HepG2 (cell line): ENCODE measurements around the gene SLN. TPM values are rescaled to one million over a fixed set of nuclear protein-coding genes. Genes with fewer than 3 reads are reported as not detected.

Source experiments
- ATAC-seq: fragments of 200-7000 bp; cut with Tn5 transposase; 3 replicates; pipeline ENCODE4 v1.9.1; 2020; ENCODE audit warnings: mild to moderate bottlenecking, moderate library complexity
- Bru-seq: library from RNA; stranded (reverse); fragments of 400-500 nt; gene quantifications from one replicate; lab custom pipeline; 2021; lab: Mats Ljungman, UMichigan
- BruChase-seq, 2 experiments: library from RNA; stranded (reverse); fragments of 400-500 nt; gene quantifications; one replicate each; lab custom pipeline; 2021; lab: Mats Ljungman, UMichigan
- BruUV-seq: library from RNA; stranded (reverse); fragments of 400-500 nt; replicated peaks from 2 replicates; lab custom pipeline; 2021; lab: Mats Ljungman, UMichigan
- CTCF ChIA-PET: fragments of 300-600 bp; formaldehyde crosslinking; extraction: SDS; loops from one replicate; lab custom pipeline; 2021; ENCODE audit warnings: low total read pairs, inconsistent platforms, low intra/inter-chr PET ratio; lab: Yijun Ruan, JAX
- POLR2A ChIA-PET: fragments of 350-600 bp; sonication (Branson Sonifier 250); formaldehyde crosslinking; loops from one replicate; lab custom pipeline; 2020; ENCODE audit warnings: antibody characterized with exemption, inconsistent platforms; lab: Yijun Ruan, JAX
- DNase-seq: peaks from one replicate; pipeline ENCODE4 v3.0.0-alpha.2; 2015; ENCODE audit warnings: low spot score
- FAIRE-seq: peaks from 3 replicates; lab custom pipeline; 2011; peaks lifted over from hg19 to GRCh38; lab: Jason Lieb, UNC
- H2AFZ ChIP-seq: one replicate; pipeline ENCODE4 v1.6.1; 2011; ENCODE audit warnings: low read length, inconsistent platforms
- H3K27ac ChIP-seq: fragments of 300-600 bp; 3 replicates; pipeline ENCODE4 v1.8.0; 2011; ENCODE audit warnings: mixed run types, mild to moderate bottlenecking, mixed read lengths, low read length, inconsistent platforms; ENCODE audit not compliant: insufficient read depth; ENCODE audit errors: extremely low read length
- H3K27me3 ChIP-seq, 2 experiments: fragments of 200-600 bp in 1 of 2; 2 replicates in 1 of 2; 3 replicates in 1 of 2; pipeline versions ENCODE4 v1.6.0 to v1.8.0; 2011; ENCODE audit warnings: low read length in 2 of 2, mild to moderate bottlenecking in 2 of 2, moderate library complexity in 2 of 2, inconsistent platforms in 1 of 2; ENCODE audit not compliant: insufficient read depth in 2 of 2, control insufficient read depth in 1 of 2
- H3K36me3 ChIP-seq, 2 experiments: fragments of 200-600 bp in 1 of 2; replicated peaks in 1 of 2; 2 replicates in 1 of 2; 3 replicates in 1 of 2; pipeline versions ENCODE4 v1.5.1 to v1.8.0; 2011; ENCODE audit warnings: low read length in 2 of 2, inconsistent platforms in 1 of 2; ENCODE audit not compliant: insufficient read depth in 2 of 2, control insufficient read depth in 1 of 2
- H3K4me1 ChIP-seq: 2 replicates; pipeline ENCODE4 v1.5.1; 2012; ENCODE audit warnings: low read length, inconsistent platforms; ENCODE audit not compliant: insufficient read depth
- H3K4me2 ChIP-seq: 2 replicates; pipeline ENCODE4 v1.6.0; 2011; ENCODE audit warnings: low read depth, low read length, inconsistent platforms
- H3K4me3 ChIP-seq, 3 experiments: fragments of 200-600 bp in 1 of 3; sonication (generic), shearing (Covaris generic) in 1 of 3; replicated peaks in 1 of 3; 2 replicates each; pipeline ENCODE4 v1.5.1; 2011 to 2016; ENCODE audit warnings: low read length in 3 of 3, inconsistent platforms in 2 of 3, low read depth in 2 of 3, mild to moderate bottlenecking in 2 of 3, control low read depth in 1 of 3, mixed read lengths in 1 of 3; ENCODE audit not compliant: insufficient read depth in 1 of 3
- H3K79me2 ChIP-seq: one replicate; pipeline ENCODE4 v1.6.1; 2011; ENCODE audit warnings: low read length, inconsistent platforms; ENCODE audit not compliant: insufficient read depth
- H3K9ac ChIP-seq: 2 replicates; pipeline ENCODE4 v1.6.0; 2011; ENCODE audit warnings: mild to moderate bottlenecking, low read depth, low read length, inconsistent platforms; ENCODE audit not compliant: insufficient read depth
- H3K9me3 ChIP-seq: 2 replicates; pipeline ENCODE4 v1.5.1; 2012; ENCODE audit warnings: mild to moderate bottlenecking, low read length
- H4K20me1 ChIP-seq: 2 replicates; pipeline ENCODE4 v1.6.0; 2011; ENCODE audit warnings: inconsistent platforms, mild to moderate bottlenecking, low read length, moderate library complexity; ENCODE audit not compliant: insufficient read depth
- ATAD3A ChIP-seq: sonication (generic); formaldehyde crosslinking; IDR thresholded peaks from 2 replicates; pipeline ENCODE4 v1.4.0; 2020; ENCODE audit warnings: missing genetic modification reagents
- TAF15 ChIP-seq: fragments of 200-400 bp; formaldehyde crosslinking; IDR thresholded peaks from one replicate; pipeline ENCODE4 v1.6.1; 2018; ENCODE audit warnings: mild to moderate bottlenecking, low read depth, low read length; ENCODE audit not compliant: poor library complexity, severe bottlenecking
- TFDP2 ChIP-seq: sonication (generic); formaldehyde crosslinking; IDR thresholded peaks from 2 replicates; pipeline ENCODE4 v1.4.0; 2020; ENCODE audit warnings: missing genetic modification reagents
- THYN1 ChIP-seq: sonication (generic); formaldehyde crosslinking; IDR thresholded peaks from 2 replicates; pipeline ENCODE4 v1.8.1; 2023; ENCODE audit warnings: low read depth, mild to moderate bottlenecking, moderate library complexity, missing genetic modification reagents, borderline replicate concordance
- ZNF432 ChIP-seq: sonication (generic); formaldehyde crosslinking; IDR thresholded peaks from 2 replicates; pipeline ENCODE4 v1.5.0; 2020; ENCODE audit warnings: missing genetic modification reagents, mild to moderate bottlenecking, borderline replicate concordance
- ZNF468 ChIP-seq: sonication (generic); formaldehyde crosslinking; IDR thresholded peaks from 2 replicates; pipeline ENCODE4 v1.8.0; 2022; ENCODE audit warnings: mild to moderate bottlenecking, moderate library complexity, missing genetic modification reagents
- ZNF678 ChIP-seq: sonication (generic); formaldehyde crosslinking; IDR thresholded peaks from 2 replicates; pipeline ENCODE4 v1.4.0; 2020; ENCODE audit warnings: mild to moderate bottlenecking, missing genetic modification reagents
- ZNF839 ChIP-seq: sonication (generic); formaldehyde crosslinking; IDR thresholded peaks from 2 replicates; pipeline ENCODE4 v1.4.0; 2020; ENCODE audit warnings: missing genetic modification reagents, mild to moderate bottlenecking, borderline replicate concordance
- ZUFSP ChIP-seq: sonication (generic); formaldehyde crosslinking; IDR thresholded peaks from 2 replicates; pipeline ENCODE4 v1.9.0; 2021; ENCODE audit warnings: missing genetic modification reagents, mild to moderate bottlenecking, borderline replicate concordance
- WGBS: methylation state at CpG from one replicate; pipeline ENCODE4 v1.1.6; 2017; ENCODE audit warnings: low lambda C conversion rate; 5-methylcytosine and 5-hydroxymethylcytosine counted together
- in situ Hi-C: cut with HindIII; loops from 2 replicates; pipeline ENCODE4 v1.10.0; 2017; ENCODE audit warnings: low pct_unique_long_range_greater_than_20kb; ENCODE audit not compliant: extremely low pct_ligation_motif_present
- intact Hi-C: fragments of 100-400 bp; cut with micrococcal nuclease; formaldehyde crosslinking; loops from one replicate; pipeline ENCODE4 v1.10.0; 2022; ENCODE audit not compliant: unreplicated experiment
- long read RNA-seq, 2 experiments: library from RNA in 1 of 2; library from polyadenylated mRNA in 1 of 2; stranded (forward) in 1 of 2; unstranded in 1 of 2; transcript quantifications; one replicate each; pipeline ENCODE4 v2.0.0, GENCODE V29; 2019 to 2022
- polyA minus RNA-seq, 3 experiments: library from RNA; depleted of rRNA, polyadenylated mRNA; stranded (reverse); fragments of >200 nt; gene quantifications; 2 replicates each; pipeline ENCODE4 v1.2.3, GENCODE V29; 2011; ENCODE audit warnings: low replicate concordance in 1 of 3
- polyA plus RNA-seq, 8 experiments: library from polyadenylated mRNA; depleted of rRNA in 3 of 8; stranded (reverse) in 7 of 8; unstranded in 1 of 8; fragments of >200 nt; fragmentation: Illumina TruSeq in 4 of 8; extraction: Trizol in 4 of 8; gene quantifications; 2 replicates each; pipeline versions ENCODE4 v1.2.1 to v1.2.3, GENCODE V29; 2011 to 2016; ENCODE audit warnings: low read depth in 4 of 8, missing spikeins in 1 of 8, mixed read lengths in 1 of 8; ENCODE audit not compliant: insufficient read depth in 1 of 8
- total RNA-seq, 5 experiments: library from RNA; depleted of rRNA; stranded (reverse); fragments of >200 nt; fragmentation: Illumina TruSeq; extraction: Trizol; gene quantifications; 2 replicates each; pipeline ENCODE4 v1.2.3, GENCODE V29; 2016; ENCODE audit warnings: low read depth in 1 of 5
- TF ChIP-seq, protein P1 (sequence below): sonication (generic); formaldehyde crosslinking; IDR thresholded peaks from 2 replicates; pipeline ENCODE4 v1.5.1; 2020; ENCODE audit warnings: missing genetic modification reagents, mild to moderate bottlenecking, borderline replicate concordance

The SLN gene
- total RNA-seq (2016; rRNA removed; fragmentation: Illumina TruSeq; extraction: Trizol) (not detected in 2 replicates), polyA plus RNA-seq (2011; rRNA removed) (not detected in 2 replicates), polyA minus RNA-seq (2011; rRNA and poly(A)+ RNA removed; ENCODE audit: low replicate concordance) (not detected in 2 replicates), Bru-seq, nascent RNA (not detected), BruChase-seq, experiment 1, labeled RNA remaining after a 6-hour chase (not detected), BruChase-seq, experiment 2, labeled RNA remaining after a 2-hour chase (percentile 7 among the genes with signal in this experiment)
- not detected in 2 replicates for total RNA-seq (2016; cell fraction: cytosol; rRNA removed; fragmentation: Illumina TruSeq; extraction: Trizol; ENCODE audit: low read depth)
- not detected in 2 replicates for total RNA-seq (2016; cell fraction: insoluble cytoplasmic fraction; rRNA removed; fragmentation: Illumina TruSeq; extraction: Trizol)
- not detected in 2 replicates for total RNA-seq (2016; cell fraction: membrane; rRNA removed; fragmentation: Illumina TruSeq; extraction: Trizol)
- not detected in 2 replicates for total RNA-seq (2016; cell fraction: nucleus; rRNA removed; fragmentation: Illumina TruSeq; extraction: Trizol)
- polyA plus RNA-seq (2011; cell fraction: cytosol; rRNA removed), result not detected in 2 replicates
- polyA plus RNA-seq (2011; cell fraction: nucleus; rRNA removed), result not detected in 2 replicates
- polyA plus RNA-seq (2012), result not detected in 2 replicates
- polyA plus RNA-seq (2016; cell fraction: cytosol; fragmentation: Illumina TruSeq; extraction: Trizol; ENCODE audit: low read depth), result not detected in 2 replicates
- not detected in 2 replicates for polyA plus RNA-seq (2016; cell fraction: insoluble cytoplasmic fraction; fragmentation: Illumina TruSeq; extraction: Trizol; ENCODE audit: low read depth)
- not detected in 2 replicates for polyA plus RNA-seq (2016; cell fraction: membrane; fragmentation: Illumina TruSeq; extraction: Trizol; ENCODE audit: low read depth)
- not detected in 2 replicates for polyA plus RNA-seq (2016; cell fraction: nucleus; fragmentation: Illumina TruSeq; extraction: Trizol; ENCODE audit: insufficient read depth, low read depth)
- polyA minus RNA-seq (2011; cell fraction: cytosol; rRNA and poly(A)+ RNA removed), result not detected in 2 replicates
- not detected in 2 replicates for polyA minus RNA-seq (2011; cell fraction: nucleus; rRNA and poly(A)+ RNA removed)
- long read RNA-seq, experiment 1, result 0 reads
- long read RNA-seq, experiment 2, result 0 reads

DNA sequence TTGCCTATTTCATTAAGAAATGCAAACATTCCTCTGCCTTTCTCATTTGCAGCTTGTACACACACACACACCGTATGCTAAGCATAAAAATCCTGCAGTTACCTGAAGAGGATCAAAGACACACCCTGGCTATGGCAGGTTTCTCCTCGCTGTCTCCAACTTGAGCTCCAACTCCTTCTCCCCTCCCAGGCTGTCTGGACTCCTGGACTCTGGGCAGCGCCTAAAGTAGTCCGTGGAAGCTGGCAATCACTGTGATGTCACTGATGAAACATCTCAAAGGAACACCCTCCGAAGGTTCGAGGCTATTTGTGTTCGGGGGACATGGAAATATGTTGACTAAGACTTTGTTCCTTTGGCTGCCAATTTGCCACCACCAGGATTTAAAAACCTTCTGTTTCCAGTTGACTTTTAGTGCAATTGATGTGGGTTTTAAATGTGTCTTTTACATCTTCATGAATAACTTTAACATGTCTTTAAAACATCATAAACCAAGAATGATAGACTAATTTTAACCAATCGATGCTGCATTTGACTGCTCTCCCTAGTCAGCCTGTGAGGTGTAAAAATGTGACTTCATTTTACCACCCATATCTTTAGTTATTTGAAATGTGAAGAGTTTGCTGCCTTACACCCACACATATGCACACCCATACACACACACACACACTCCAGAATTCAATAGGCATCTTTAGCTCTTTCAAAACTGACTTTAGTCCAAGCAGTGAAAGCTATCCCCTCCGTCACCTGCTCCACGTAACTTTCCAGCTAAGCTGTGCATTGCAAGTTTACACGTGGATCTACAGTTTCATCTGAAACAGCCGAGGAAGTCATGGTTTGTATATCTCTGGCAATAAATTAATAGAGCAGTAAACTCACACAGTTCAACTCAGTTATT lies at the start of gene SLN:
Gene SLN, minus strand, starts transcription at position 196 of the 895 bp plus-strand sequence.
- intact Hi-C loops (no loop called here), in situ Hi-C loops (no loop called here)
- Histone ChIP-seq H3K36me3 (no peaks in the 10 kb centered on the region), H4K20me1 (no peaks in the 10 kb centered on the region), H3K4me3 (no peak within 1 kb of the TSS), H3K4me1 (no peaks in the 10 kb centered on the region), H3K79me2 (no peaks in the 10 kb centered on the region), H3K4me2 (no peak within 1 kb of the TSS), H3K9ac (no peak within 1 kb of the TSS), H3K27me3 (peaks cover 0 to 9% of the 10 kb centered on the region in 2 experiments; a peak in 1 of 5 replicates), H3K9me3 (no peaks in the 10 kb centered on the region), H3K27ac (no peak within 1 kb of the TSS), H2AFZ (no peak within 1 kb of the TSS)
- FAIRE-seq, result no peak
- CTCF ChIA-PET, result no interaction called here
- no peak for ATAC-seq
- POLR2A ChIA-PET, result no interaction called here
- whole genome bisulfite sequencing, result 2% methylated on average over 11 of the region's 12 CpGs
- DNase-seq, result no peak
- BruUV-seq, result no TSS peak
- no peak for TF ChIP-seq ATAD3A
- TF ChIP-seq THYN1 (CRISPR knock-in tag), result no peak
- no peak for TF ChIP-seq TAF15
- TF ChIP-seq ZNF839, result no peak
- no peak for TF ChIP-seq TFDP2 (CRISPR knock-in tag)
- TF ChIP-seq, protein P1, sequence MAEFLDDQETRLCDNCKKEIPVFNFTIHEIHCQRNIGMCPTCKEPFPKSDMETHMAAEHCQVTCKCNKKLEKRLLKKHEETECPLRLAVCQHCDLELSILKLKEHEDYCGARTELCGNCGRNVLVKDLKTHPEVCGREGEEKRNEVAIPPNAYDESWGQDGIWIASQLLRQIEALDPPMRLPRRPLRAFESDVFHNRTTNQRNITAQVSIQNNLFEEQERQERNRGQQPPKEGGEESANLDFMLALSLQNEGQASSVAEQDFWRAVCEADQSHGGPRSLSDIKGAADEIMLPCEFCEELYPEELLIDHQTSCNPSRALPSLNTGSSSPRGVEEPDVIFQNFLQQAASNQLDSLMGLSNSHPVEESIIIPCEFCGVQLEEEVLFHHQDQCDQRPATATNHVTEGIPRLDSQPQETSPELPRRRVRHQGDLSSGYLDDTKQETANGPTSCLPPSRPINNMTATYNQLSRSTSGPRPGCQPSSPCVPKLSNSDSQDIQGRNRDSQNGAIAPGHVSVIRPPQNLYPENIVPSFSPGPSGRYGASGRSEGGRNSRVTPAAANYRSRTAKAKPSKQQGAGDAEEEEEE (CRISPR knock-in tag), result no peak
- TF ChIP-seq ZNF678 (CRISPR knock-in tag), result no peak
- no peak for TF ChIP-seq ZUFSP (CRISPR knock-in tag)
- no peak for TF ChIP-seq ZNF432 (CRISPR knock-in tag)
- no peak for TF ChIP-seq ZNF468 (CRISPR knock-in tag)
